COR-L47 (cell line): ENCODE data around the gene WWOX.

ENCODE experiments used
- DNase-seq: peaks from one replicate; lab custom pipeline; 2025; lab: John Stamatoyannopoulos, UW

The WWOX gene

DNA sequence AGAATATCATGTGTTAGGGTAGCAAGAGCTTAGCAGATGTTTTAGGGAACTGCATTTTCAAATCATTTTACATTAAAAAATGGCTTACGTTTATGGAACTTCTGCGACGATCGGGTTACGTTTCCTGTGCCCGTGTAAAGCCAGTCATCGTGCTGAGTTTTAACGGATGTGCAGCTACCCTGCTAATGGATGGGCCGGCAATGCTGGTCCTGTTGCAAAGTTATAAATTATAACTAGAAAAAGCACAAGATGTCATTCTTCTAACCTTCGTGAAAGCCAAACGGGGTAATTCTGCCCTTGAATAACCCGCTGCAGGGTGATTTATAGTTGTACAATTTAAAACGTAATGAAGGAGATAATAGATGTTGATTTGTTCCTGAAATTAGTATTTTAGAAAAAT, 339.2 kb downstream of the WWOX start:
- no peak for DNase-seq

DNA sequence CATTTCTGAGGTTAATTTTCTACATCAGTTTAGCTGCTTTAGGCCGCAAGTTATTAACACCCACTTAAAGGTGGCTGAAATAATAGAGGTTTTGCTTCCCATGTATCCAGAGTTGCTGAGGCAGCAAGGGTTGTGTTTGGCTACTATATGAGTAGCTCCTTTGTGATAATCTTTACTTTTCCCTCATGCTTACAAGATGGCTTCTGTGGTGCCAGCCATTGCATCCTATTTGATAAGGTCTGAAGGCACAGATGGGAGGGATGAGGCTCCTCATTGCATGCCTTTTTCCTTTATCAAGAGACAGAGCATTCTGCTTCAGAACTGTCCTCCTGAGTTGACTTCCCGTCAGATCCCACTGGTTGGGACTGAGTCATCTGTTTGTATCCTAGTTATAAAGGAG, 340.2 kb downstream of the WWOX start:
- DNase-seq: no peak

DNA sequence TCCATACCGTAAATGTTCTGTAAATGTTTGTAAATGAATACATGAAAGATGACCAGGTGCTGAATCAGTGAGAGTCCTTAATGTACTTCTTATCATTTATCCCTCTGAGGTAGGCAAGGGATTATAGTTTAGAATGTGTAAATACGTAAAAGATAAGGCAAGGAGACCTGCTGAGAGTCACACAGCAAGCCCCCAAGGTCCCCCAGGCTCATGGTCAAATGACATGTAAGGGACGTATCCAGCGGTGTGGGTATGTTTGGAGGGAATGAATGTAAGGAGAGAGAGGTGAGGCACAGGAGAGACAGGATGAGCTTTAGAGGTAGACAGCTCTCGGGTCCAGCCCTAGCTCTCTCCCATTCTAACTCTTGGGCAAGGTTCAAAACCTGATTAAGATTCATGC, 341.8 kb downstream of the WWOX start:
- DNase-seq: no peak

DNA sequence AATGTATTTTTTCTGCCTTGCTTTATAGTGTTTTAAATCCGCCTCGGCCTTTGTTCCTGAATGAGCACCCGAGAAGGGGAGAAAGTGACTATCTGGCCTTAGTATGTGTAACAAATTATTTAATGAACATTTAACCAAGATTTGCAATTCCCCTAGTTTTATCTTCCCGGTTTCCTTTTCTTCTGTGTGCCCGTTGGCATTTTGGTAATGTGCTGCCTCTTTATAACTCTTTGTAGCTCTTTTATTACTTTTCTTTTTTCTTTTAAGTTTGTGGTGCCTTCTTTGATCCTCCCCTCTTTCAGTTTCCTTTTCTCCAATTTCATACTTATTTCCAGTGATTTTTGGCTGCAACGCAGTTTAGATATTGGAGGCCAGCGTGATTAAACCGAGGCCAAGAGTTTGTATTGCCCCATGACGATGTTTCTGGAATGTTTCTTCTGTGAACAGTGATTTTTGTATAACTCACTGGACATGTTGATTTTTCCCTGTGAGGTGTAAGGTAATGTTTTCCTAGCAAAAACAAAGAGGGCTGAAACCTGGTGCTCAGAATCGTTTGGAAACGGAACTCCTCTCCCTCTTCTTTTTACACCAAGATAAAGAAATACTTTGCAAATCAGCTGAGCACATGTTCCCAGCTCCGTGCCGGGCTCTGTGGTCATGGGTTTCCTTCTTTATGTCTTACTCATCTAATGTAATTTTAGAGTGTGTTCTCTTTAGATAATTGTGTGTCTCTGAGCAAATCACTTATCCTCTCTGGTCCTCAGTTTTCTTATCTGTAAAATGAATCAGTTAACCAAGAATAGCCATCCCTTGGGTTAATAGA, 344.3 kb downstream of the WWOX start:
- no peak for DNase-seq

DNA sequence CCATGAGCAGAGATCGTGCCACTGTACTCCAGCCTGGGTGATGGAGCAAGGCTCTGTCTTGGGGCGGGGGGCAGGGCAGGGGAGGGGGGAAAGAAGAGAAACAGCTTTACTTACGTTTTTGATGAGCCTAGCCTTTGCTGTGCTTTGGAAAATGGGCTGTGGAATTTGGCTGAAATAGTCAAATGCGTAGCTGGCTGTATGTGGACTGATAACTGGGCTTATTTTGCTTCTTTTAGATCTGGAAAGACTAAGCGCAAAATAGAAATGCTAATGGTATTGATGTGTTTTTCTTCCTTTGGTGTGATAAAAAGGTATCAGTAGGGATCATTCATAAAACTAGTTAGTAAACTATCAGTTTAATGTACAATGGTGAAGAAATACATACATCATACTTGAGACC, 346.4 kb downstream of the WWOX start:
- DNase-seq: no peak

DNA sequence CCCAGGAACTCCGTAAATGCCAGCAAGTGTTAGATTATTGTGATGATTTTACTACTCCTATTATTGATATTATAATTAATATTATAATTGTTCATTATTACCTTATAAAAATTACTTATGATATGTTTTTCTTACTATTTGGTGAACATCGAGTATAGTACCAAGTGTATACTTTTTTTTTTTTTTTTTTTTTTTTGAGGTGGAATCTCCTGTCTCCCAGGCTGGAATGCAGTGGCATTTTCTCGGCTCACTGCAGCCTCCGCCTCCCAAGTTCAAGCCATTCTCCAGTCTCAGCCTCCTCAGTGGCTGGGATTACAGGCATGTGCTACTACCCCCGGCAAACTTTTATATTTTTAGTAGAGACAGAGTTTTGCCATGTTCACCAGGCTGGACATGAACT, 347.0 kb downstream of the WWOX start:
- no peak for DNase-seq

DNA sequence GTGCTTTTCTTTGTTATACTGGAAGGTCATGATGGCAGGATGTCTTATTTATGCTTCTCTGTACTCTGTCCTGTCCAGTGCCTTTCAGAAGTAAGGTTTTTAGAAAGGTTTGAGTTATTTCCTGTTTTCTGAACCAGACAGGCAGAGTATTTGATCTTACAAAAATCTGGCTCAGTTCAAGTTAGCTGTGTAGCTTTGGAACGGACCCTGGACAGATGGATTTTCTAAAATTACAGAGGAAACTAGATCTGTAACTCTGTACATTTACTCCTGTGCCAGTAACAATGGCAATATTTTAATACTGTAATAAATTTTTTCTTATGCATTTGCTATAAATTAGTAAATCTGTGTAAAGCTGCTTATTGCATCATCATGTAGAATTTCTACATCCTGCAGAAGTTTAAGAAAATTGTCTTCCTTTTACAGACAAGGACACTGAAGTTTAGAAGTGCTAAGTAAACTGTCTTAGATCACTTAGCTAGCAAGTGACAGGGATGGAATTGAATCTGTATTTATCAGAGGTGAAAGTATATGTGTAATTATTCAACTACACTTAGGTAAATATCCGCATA, 347.6 kb downstream of the WWOX start:
- DNase-seq: no peak

DNA sequence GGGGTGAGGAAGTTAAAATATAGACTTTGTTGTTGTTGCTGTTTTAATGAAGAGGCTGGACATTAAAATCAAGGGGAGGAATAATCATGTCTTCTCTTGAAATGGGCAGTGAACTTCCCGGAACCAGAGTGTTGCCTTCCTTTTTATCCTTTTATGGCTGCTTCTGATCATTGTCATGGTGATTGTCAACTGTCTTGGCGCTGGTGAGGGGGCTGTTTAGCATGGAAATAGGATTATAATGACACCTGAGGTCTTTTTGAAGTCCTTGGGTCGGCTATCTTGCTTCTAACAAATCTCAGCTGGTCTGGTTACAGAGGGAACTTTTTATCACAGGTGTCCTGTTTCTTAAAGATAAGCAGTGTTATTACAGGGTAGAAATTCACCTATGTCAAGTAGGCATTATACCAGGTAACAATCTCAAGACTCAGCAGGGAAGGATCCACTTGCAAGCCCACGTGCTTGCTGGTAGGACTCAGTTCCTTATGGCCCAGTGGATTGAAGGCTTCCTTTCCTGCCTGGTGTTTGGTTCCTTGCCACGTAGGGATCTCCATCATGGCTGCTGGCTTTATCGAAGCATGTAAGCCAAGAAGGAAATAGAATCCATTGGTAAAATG, 349.3 kb downstream of the WWOX start:
- no peak for DNase-seq

DNA sequence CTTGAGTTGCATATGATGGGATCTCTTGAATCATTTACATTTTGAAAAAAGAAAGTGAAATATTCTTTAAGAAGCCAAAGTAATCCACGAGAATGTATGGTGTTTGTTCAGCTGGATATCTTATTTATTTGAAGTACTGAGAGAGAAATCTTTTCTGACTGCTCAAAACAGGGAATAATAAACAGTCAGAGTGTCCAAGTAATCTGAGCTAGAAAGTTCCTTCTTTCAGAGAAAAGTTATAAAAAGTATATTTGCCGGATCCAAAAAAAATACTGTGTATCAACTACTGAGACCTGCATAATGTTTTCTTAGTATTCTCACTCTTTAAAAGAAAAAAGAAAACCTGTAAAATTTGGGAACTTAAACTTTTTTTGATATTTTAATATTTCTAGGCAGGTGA, 350.8 kb downstream of the WWOX start:
- no peak for DNase-seq

DNA sequence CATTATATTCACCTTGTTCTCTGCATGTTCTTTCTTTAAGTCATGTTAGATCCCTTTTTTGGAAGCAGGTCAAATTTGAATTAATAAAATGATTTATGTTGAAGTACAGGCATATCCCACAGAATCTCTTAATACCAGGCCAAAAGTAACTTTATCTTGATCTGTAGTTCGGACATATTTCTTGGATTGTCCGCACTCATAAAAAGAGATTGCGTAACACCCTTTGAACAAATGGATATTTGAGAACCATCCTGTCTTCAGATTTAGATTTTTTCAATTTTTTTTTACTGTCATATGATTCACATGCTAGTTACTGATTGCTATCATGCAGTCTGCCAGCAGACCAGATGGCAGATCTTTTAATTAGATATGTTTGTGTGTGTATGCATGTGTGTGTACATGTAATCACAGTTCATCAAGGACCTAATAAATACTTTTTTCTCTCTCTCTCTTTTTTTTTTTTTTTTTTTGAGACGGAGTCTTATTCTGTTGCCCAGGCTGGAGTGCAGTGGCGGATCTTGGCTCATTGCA, 352.6 kb downstream of the WWOX start:
- DNase-seq: no peak

DNA sequence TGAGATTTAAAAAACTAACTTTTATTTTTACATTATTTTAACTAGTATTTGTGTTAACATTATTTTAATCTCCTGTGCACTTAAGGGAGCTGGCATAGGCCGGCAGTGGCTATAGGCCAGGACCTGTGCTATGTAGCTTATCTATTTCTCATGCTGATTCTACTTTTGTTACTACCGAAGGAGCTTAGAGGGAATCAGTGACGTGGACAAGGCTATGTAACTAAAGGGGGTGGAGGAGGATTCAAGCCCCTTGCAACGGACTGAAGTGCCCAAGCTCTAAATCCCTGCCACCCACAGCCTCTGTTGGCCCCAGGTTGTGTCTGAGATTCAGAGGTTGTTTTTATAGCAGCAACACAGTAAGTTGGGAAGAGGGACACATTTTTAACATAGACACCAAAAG, 356.4 kb downstream of the WWOX start:
- no peak for DNase-seq

DNA sequence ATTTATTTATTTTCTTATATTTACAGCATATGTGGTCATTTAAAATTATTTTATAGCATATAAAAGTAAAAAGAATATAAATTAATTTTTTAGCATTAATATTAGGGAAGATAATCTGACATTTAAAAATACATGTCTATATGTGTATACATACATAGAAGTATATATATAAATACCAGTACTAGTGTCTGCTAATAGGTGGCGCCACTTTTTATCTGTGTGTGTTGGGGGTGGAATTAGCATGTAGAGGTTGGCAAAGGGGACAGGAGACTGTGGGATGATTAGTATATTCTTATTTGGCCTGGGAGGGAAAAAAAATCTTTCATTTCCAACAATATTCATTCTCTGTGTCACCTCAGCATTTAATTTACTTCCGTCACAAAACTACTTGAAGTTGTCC, 359.1 kb downstream of the WWOX start:
- no peak for DNase-seq

DNA sequence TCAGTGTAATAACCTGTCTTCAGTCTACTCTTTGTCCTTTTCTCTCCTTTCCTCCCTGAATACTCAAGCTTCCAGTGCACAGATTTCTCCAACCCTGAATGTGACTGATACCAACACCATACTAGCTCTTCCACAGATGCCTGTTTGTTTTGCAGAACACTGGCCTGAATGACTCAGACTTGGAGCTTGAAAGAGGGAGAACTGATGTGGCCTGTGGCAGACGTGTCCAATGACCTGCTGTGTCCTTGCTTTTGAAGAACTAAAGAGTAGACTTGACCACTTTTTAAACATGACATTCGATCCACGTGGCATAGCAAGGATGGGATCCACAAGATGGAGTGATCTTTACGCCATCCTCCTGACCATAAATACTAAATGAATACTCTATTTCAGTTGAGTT, 361.0 kb downstream of the WWOX start:
- no peak for DNase-seq

DNA sequence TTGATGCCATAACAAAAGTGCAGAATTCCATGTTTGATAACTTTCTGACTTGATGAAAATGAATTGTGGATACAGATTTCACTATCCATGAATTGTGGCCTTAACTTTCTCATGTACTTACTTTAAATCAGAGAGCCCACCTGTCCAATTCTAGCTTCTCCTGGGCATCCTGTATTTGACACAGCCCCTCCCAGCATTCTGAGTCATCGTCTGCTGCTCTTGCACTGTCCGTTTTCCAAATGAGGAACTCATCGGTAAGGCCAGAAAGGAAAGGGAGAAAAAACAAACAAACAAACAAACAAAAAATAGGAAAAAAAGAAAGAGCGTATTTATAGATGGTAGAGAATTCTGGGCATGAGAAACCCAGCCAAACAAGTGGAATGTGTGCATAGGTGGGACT, 361.6 kb downstream of the WWOX start:
- no peak for DNase-seq

DNA sequence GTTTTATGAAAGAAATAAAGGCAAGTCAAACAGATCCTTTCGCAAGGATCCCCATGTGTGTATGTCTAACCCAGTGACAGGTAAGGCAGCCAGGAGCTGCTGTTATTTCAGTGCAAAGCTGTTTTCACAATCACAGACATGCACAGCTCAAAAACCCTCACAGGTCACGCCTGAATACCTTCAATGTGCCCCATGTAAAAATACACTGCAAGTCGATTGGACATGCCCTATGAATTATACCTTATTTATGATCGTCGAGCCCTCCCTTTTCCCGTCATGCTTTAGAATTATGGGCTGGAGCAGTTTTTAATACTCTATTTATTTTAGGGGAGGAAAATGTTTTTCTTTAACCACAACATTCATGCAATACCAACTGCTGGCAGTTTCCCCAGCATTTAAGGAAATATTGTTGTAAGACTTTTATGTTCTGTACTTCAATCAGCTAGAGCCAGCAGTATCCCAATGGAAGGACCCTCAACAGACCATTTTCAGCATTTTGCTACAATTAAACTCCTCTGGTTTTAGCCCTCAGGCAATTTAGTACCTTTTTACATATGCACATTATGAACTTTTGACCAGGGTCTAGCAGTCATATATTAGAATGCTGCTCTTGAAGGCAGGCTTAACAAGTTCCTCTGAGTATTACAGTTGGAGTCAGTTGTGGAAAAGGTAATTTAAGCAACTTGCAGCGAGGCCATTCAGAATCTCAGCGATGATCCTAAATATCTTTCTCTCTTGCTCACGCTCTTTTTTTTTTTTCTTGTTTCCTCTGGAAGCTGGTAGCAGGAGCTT, 362.2 kb downstream of the WWOX start:
- DNase-seq: no peak

DNA sequence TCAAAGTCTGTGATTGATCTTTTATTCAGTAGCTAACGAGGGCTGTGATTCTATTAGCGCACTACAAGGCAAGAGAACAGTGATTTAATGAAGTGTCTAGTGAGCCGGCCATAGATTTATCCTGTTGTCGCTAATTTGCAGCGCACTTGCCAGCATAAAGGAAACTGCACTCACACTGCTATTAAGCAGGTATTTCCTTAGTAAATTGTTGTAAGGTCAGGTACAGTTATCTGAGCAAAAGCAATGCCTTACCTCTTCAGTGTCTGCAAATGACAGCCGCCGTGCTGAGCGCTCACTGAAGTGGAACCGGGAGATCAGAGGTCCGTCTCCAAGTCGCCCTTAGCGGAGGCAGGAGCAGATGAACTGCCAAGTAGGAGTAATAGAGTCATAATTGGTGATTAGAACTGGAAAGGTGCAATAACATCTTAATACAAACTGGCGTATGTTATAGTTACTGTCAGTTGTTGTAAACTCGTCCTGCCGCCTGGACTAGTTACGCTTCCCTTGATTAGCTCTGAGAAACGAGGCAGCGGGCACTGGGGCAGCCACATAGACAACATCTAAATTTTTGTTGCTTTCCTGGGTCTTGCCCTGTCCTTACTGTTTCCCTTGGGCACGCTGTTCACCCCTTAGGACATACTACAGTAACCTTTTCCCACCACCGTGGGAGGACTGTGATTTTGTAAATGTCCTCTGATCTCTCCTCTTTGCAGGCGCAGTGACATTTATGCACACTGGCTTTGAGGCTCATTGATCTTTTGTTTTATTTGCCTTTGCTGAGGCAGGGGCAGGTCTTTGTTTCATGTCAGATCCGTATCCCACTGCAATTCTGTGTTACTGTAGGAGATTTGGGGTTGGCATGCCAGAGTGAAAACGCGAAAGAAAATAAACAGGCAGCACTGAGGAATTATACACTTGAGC, 363.1 kb downstream of the WWOX start:
- no peak for DNase-seq

DNA sequence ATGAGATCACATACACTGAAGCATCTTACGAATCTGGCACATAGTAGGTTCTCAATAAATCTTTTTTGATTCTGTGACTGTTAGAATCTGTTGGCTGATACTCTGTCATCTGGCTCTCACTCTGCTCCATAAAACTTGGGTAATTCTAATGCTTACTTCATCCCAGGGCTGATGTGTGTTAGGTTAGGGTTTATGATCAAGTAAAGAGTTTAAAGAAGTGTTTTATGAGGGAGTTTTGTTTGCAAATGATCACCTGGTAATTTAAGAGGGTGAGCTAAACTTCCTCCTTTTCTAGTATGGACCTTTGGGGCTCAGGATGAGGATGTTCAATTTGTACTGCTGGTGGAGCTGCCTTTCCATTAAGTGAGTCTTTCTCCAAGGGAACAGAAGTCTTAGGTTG, 364.1 kb downstream of the WWOX start:
- no peak for DNase-seq

DNA sequence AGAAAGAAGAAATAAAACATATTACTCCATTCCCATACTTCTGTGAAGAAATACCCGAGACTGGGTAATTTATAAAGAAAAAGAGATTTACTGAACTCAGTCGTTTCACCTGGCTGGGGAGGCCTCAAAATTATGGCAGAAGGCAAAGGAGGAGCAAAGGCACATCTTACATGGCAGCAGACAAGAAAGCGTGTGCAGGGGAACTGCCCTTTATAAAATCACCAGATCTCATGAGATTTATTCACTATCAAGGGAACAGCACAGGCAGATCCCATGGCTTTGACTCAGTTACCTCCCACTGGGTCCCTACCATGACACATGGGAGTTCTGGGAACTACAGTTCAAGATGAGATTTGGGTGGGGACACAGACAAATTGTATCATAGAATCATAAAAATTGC, 365.4 kb downstream of the WWOX start:
- DNase-seq: no peak

DNA sequence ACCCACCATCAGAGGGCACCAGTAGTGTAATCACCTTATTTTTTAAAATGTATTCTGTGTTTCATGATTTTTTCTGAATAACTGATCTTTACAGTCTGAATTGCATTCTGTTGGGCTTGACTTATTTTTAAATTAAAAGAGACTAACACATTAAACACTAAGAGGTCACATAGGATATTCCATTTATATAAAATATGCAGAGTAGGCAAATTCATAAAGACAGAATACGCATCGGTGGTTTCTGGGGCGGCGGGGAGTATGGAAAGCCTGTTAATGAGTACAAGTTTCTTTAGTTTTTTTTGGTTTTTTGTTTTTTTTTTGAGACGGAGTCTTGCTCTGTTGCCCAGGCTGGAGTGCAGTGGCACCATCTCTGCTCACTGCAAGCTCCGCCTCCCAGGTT, 366.3 kb downstream of the WWOX start:
- DNase-seq: no peak

DNA sequence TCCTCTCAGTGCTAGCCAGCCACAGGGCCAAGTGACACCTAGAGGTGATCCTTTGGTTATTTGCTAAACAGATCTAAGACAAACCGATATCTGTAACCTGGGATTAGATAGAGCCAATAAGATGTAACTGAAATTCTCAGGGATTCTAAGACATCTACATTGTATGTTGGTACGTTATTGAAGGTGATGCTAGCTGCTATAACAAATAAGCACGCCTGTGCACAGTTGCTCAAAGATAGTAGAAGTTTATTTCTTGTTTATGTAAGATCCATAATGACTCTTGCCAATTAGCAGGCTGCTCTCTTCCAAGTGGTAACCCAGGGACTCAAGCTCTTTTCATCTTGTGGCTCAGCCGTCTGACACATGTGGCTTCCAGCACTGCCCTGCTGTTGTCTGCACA, 370.3 kb downstream of the WWOX start:
- DNase-seq: no peak

DNA sequence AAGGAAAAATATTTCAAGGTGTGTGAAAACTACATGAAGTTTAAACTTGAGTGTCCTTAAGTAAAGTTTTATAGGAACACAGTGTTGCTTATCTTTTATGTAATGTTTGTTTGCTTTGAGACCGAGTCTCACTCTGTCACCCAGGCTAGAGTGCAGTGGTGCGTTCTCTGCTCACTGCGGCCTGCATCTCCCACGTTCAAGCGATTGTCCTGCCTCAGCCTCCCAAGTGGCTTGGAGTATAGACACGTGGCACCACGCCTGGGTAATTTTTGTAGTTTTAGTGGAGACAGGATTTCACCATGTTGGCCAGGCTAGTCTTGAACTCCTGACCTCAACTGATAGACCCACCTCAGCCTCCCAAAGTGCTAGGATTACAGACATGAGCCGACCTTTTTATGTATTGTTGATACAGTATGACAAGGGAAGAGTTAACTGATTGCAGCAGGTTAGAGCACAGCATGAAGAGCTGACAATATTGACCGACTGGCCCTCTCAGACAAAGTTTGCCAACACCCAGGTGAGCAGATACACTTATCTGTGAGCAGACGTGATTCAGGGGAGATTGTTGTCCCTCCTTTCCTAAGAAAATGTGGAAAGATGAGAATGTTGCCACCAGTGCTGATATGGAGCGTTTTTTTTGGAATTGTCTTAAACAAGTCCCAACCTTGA, 373.7 kb downstream of the WWOX start:
- DNase-seq: no peak
